Stimulated activated CD4-positive, alpha-beta T cell treated with anti-CD3 and anti-CD28 coated beads, Interleukin-4, amount 100 ng/mL, for 48 hours (primary cell): ENCODE measurements around the gene VARS2.
"Not testable (repeated sequence)": the region's sequence is repeated elsewhere in the genome, so short reads cannot be mapped to it uniquely, and the experiment has no call there.

Source experiments
- DNase-seq, 2 donors: peaks; one replicate each; pipeline ENCODE4 v3.0.0-alpha.2; 2020; ENCODE audit warnings: low read depth in 2 of 2

The VARS2 gene

GRCh38 chr6:30898750-30899360 lies 15.2 kb upstream of the VARS2 start:
- no peak for DNase-seq

DNA sequence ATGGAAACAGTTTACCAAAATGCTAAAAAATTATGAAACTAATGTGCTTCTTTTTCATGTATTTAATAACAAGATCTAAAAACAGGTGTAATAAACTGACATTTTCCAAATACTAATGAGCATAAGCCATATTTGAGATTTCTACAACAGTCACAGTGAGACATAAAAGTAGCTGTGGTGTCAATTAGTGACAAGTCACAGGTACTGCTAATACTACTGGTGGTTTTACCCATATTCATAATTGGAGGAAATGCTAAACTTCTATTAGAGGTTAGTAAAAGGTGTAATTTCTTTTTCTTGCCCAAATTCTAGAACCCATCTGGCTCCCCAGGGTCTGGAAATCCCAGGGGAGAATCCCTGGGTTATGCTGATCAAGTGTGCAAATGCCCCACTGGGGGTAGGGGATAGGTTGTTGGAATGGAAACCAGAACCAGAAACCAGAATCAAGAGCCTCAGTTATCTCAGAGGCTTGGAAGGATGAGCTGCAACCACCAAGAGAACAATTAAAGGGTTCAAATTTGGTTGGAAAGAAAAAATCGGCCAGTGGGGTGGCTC lies 13.1 kb upstream of the VARS2 start:
- DNase-seq, result no peak

DNA sequence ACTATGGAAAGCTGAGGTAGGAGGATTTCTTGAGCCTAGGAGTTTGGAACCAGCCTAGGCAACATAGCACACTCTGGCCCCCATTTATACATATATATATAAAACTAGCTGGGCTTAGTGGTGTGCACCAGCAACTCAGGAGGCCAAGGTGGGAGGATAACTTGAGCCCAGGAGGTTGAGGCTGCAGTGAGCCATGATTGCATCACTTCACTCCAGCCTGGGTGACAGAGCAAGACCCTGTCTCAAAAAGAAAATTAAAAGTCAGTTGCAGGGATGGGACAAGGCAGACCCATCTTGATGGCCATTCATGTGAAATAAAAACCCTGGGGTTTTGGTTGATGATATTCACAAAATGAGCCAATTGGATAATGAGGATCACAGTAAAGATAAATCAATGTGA lies 12.6 kb upstream of the VARS2 start:
- no peak for DNase-seq

DNA sequence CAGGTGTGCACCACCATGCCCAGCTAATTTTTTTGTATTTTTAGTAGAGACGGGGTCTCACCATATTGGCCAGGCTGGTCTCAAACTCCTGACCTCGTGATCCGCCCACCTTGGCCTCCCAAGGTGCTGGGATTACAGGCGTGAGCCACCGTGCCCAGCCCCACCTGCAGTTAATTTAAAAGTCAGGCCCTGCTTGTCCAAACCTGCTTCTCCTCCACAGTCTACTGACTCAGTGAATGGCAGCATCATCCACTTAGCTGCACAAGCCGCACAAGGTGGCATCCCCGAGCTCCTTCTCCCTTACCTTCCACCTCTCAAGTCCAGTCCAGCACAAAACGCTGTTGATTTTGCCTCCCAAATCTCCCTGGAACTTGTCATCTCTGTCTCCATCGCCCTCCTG lies 11.8 kb upstream of the VARS2 start:
- not testable (repeated sequence) for DNase-seq

DNA sequence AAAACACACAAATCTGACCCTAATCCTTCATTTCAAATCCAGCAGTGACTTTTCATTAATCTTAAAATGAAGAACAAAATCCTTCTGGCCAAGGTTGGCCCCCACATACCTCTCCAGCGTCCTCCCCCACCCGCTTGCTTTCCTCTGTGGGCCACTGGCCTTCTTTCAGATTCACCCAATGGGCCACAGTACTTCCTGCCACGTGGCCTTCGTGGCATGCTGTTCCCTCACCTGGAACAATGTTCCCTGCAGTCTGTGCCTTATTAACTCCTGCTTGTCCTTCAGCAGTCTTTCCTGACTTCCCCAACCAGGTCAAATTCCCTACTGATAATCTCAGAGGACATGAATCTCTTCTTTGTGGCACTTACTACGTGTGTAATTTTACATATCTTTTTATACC lies 11.3 kb upstream of the VARS2 start:
- no peak for DNase-seq

- DNase-seq, result no peak
Measured at GRCh38 chr6:30903236-30903635, 10.8 kb upstream of the VARS2 start.

GRCh38 chr6:30907290-30907757 lies 6.7 kb upstream of the VARS2 start:
- DNase-seq, result not testable (repeated sequence)

- peak; percentile 94 to 95 for DNase-seq
Measured at GRCh38 chr6:30907758-30908591, 6.1 kb upstream of the VARS2 start, which contains the start of gene GTF2H4. TSS of gene GTF2H4 (plus strand) at chr6:30908207.

- DNase-seq, result no peak
Measured at GRCh38 chr6:30908700-30909099, 5.3 kb upstream of the VARS2 start.

GRCh38 chr6:30910473-30910872 lies 3.6 kb upstream of the VARS2 start:
- not testable (repeated sequence) for DNase-seq

DNA sequence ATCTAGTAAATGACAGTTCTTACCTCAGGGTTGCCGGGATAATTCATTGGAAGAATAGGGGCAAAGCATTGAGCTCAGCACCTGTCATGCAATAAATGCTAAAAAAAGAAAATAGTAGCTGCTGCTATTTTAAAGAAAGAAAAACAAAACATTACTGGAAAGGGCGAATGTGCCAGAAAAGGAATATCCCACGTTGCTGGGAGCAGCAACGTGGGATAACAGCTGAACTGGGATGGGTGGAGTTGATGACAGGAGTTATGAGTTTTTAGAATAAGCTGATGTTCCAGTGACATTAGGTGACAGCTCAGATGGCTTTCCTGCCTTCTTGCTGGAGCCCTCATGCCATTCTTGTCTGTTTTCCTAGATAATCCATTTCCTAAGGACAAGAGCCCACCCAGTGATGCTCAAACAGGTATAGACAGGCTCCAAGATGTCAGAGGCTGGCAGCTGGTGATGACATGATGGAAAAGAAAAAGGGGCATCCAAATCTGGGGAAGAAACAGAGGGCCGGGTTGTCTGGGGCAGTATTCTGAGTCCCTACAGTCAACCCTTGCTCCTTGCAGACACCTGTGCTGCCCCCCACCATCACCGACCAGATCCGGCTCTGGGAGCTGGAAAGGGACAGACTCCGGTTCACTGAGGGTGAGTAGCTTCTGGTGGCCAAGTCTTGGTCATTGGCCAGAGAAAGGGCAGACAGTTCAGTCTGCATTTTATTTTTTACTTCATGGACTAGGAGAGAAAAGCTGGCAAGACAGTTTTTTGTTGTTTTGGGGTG lies 1.1 kb upstream of the VARS2 start:
- DNase-seq, result no peak

DNA sequence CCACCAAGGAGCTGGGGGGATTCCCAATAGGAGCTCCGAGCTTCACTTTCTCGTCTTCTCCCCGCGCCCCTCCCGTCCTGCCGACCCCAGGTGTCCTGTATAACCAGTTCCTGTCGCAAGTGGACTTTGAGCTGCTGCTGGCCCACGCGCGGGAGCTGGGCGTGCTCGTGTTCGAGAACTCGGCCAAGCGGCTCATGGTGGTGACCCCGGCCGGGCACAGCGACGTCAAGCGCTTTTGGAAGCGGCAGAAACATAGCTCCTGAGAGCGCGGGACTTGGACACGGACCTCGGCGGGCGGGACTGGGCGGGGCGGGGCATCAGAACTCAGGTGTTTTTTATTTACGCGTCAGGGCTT lies 340 bp upstream of the VARS2 start:
- DNase-seq, result no peak

DNA sequence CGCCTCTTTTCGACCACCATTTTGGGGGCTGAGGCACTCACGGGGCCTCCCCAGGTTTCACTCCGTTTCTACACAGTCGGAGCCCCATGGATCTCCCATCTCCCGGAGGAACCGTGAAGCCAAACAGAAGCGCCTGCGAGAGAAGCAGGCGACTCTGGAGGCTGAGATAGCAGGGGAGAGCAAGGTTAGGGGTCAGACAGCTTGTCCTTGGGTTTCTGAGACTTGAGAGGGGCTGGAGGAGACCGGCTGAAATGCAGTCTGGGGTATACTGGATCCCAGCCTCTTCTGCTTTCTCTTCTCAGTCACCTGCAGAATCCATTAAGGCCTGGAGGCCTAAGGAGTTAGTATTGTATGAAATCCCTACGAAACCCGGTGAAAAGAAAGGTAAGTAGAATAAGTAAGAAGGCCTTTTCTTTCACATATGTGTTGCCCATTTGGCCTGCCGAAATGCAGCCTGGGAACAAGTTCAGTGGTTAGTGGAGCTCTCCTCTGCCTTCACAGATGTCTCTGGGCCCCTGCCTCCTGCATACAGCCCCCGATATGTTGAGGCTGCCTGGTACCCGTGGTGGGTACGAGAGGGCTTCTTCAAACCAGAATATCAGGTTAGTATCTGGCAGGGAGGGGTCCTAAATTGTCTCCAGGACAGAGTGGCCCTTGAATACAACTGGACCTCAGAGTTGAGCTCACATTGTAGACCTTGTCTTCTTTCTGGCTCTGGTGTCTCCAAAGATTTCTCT lies 984 bp downstream of the VARS2 start:
- DNase-seq, result no peak

GRCh38 chr6:30915591-30915946 lies 1.5 kb downstream of the VARS2 start:
- no peak for DNase-seq

DNA sequence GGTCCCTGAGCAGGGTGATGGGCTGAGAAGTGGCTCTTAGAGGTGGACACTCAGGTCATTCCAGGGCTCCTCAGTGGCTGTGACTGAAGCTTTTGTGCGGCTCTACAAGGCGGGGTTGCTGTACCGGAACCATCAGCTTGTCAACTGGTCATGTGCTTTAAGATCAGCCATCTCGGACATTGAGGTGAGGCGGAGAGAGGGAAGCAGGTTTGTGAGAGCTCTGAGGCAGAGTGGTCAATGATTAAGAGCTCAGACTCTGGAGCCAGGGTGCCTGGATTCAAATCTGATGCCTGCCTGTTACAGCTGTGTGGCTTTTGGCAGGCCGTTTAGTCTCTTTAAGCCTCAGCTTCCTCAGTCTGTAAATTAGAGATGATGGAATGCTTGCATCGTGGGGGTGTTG lies 3.0 kb downstream of the VARS2 start:
- no peak for DNase-seq

GRCh38 chr6:30917487-30917886 lies 3.4 kb downstream of the VARS2 start:
- DNase-seq, result no peak

- no peak for DNase-seq
Measured at GRCh38 chr6:30918670-30919069, 4.6 kb downstream of the VARS2 start.

DNA sequence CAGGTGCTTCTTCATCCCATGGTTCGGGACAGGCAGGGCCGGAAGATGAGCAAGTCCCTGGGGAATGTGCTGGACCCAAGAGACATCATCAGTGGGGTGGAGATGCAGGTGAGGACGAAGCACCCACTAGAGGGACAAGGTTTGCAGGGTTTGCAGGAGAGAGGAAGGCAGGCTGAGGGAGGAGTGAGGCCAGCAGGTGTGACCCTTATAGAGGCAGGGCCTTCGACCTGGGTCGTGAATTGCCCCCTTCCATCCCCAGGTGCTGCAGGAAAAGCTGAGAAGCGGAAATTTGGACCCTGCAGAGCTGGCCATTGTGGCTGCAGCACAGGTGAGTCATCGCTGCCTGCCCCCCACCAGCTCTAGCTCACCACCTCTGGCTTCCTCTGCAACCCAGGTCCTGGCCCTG lies 8.4 kb downstream of the VARS2 start:
- DNase-seq, result no peak

DNA sequence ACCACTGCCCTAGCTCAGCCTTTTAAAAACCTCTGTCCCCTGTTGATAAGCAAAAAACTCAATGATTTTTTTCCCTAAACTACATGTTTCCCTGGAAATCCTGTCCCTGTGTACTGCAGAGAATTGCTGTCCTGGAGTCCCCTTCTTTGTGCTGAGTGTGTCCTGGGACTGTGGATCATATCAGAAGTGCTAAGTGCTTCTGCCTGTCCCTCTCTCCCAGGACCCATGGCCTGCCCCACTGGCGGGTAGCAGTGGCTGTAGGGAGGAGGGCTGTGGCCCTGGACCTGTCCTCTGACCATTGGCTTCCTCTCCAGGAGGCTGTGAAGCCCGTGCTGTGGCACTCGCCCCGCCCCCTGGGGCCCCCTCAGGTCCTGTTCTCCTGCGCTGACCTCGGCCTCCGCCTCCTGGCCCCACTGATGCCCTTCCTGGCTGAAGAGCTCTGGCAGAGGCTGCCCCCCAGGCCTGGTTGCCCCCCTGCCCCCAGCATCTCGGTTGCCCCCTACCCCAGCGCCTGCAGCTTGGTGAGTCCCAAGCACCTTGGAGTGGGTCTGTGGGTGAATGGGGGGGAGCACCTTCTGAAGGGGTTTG lies 10.1 kb downstream of the VARS2 start:
- not testable (repeated sequence) for DNase-seq

DNA sequence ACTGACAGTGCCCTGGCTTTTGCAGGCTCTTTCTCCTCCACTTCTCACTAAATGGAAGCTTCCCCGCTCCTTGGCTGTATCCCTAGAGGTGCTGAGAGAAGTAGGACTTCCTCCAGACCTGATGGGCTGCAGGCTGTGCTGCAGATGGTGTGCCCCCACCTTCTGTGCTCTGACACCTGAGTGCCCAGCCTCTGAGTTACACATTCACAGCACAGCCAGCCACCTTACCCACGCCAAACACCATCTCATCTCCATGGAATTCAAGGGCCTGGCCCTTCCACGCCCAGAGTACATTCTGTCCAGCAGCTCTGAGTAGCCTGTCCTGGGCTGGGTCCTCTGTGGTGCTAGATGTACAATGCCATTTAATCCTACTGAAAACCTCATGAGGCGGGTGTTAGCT lies 12.6 kb downstream of the VARS2 start:
- no peak for DNase-seq

DNA sequence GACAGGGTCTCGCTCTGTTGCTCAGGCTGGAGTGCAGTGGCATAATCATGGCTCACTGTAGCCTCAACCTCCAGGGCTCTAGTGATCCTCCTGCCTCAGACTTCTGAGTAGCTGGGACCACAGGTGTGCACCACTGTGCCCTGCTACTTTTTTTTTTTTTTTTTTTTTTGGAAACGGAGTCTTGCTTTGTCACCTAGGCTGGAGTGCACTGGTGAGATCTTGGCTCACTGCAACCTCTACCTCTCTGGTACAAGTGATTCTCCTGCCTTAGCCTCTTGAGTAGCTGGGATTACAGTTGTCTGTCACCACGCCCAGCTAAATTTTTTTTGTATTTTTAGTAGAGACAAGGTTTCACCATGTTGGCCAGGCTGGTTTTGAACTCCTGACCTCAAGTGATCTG lies 13.0 kb downstream of the VARS2 start:
- DNase-seq, result not testable (repeated sequence)
